ENCODE measurements around the gene MFSD11. TPM values are rescaled to one million over a fixed set of nuclear protein-coding genes. Genes with fewer than 3 reads are reported as not detected.
"Not testable (repeated sequence)": the region's sequence is repeated elsewhere in the genome, so short reads cannot be mapped to it uniquely, and the experiment has no call there.

Gene MFSD11
- polyA plus RNA-seq, 12 donors, result 18.5 to 50.7 (median 38.0) TPM; not detected in 1

DNA sequence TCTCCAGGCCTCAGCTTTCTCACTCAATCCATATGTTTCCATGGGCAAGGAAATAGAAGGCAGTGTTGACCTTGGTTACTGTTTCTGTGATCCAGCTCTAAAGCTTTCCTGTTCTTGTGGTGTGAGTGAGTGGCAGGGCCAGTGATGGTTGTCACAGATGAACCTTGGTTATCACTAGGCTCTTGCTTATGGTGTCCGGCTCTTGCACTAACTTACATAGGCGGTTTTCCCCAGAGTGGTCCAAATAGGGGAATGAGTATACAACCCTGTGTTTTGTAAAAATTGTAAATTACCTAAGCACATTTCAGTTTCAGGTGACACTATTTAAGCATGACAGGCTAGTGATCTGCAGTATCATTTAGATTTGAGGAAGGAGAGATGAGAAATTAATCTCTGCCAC lies 6.8 kb downstream of the MFSD11 start:
- no peak for DNase-seq

DNA sequence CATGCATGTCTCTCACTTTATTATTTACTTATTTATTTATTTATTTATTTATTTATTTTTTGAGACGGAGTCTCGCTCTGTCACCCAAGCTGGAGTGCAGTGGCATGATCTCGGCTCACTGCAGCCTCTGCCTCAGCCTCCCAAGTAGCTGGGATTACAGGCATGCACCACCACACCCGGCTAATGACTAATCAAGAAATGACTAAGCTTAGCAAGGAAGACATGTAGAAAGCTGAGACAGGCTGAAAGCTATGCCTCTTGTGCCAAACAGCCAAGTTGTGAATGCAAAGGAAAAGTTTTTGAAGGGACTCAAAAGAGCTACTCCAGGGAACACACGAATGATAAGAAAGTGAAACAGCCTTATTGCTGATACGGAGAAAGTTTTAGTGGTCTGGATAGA lies 7.9 kb downstream of the MFSD11 start:
- DNase-seq, result not testable (repeated sequence)

DNA sequence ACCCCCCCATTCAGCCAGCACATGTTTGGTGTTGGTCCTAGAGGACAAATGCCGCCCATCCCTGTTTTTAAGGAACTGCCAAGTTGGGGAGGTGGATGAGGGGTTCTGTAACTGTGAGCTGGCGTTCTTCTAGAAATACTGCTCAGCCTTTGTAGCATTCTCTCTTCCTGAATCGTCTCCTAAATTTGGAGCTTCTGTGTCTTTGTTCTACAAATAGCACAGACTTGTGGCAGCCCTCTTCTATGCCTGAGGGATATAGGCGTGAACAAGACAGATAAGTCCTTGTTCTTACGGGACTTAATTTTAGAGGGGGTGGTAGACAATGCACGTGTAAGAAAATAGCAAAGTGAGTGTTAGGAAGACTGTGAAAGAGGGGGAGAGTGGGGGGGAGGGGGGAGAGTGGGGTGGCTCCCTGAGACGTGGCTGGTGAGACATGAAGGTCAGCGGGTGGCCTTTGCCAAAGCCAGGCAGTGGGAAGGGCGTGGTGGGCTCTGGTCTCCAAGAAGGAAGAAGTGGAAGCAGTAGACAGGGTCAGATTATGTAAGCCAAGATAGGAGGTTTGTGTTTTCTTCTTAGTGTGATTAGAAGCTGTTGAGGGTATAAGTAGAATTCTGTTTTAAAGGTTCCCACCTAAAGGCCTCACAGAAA lies 9.9 kb downstream of the MFSD11 start:
- no peak for DNase-seq

DNA sequence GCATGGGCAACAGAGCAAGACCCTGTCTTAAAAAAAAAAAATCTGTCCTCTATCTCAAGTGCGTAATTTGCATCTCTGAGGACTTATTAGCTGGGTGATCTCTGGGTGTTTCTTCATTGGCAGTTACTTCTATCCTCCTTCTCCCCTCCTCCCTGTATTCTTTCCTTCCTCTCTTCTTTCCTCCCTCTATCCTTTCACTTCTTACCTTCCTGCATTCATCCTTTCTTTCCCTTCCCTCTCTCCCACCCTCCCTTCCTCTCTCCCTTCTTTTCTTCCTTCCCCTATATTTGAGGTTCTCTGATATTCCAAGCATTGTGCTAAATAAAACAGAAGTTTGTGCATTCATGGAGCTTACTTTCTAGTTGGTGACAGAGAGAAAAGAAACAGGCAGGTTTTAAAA lies 10.7 kb downstream of the MFSD11 start:
- no peak for DNase-seq

DNA sequence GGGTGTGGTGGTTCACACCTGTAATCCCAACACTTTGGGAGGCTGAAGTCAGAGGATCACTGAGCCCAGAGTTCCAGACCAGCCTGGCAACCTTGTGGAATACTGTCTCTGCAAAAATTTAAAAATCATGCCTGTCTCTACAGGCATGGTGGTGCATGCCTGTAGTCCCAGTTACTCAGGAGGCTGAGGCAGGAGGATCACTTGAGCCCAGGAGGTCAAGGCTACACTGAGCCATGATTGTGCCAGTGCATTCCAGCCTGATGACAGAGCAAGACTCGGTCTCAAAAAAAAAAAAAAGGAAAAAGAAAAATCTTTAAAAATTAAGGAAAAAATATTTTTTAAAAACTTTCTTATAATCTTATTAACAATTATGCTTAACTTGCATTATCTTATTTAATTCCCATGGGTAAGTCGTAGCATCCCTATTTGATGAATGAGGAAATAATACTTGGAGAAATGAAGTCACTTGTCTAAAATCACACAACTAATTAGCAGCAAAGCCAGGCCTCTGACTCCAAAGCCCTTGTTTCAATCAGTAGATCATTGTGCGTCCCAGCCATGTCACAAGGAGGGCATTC lies 13.6 kb downstream of the MFSD11 start:
- DNase-seq, result no peak

DNA sequence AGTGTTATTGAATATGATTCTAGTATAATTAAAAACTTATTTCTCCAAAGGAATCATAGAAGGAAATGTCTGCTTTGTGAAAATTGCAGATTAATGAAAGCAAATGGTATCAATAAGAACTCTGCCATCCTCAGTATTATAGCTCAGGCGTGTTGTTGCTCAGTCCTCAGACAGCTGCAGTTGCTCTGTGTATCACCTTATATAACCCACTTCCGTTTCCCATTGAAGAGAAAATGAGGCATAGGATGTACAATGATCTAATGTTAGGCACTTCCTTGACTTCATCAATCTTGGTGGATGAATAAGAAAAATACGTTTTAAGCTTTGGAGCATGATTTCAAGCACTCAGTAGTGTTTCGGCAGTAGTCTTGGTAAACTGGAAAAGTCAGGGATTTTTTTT lies 14.1 kb downstream of the MFSD11 start:
- no peak for DNase-seq

DNA sequence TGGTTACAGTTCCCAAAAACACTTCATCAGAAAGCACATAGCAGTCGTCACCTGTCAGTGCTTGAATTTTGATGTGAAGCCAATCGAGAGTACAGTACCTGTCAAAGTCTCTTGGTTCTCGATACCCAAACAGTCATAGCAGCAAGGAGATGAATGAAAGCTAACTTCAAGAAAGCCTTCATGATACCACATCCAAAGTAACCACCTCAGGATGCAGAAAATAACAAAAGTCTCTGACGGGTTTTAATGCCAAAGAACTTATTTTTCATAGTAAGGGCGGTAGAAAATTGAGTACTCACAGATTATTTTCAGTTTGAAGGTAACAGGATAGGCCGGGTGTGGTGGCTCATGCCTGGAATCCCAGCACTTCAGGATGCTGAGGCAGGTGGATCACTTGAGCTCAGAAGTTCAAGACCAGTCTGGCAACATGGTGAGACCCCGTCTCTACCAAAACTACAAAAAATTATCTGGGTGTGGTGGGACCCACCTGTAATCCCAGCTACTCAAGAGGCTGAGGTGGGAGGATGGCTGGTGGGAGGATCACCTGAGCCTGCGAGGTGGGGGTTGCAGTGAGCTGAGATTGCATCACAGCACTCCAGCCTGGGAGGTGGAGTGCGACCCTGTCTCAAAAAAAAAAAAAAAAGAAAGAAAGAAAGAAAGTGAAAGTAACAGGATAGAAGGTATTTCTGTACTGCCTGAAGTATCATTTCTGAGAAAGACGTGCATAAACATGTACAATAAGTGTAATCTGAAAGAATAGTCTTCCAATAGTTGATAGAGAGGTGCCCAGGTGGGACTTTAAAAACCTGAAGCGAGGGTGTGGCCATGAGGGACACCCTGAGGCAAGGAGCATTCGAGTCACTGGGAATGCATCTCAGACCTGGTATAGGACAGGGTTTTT lies 15.4 kb downstream of the MFSD11 start:
- no peak for DNase-seq

DNA sequence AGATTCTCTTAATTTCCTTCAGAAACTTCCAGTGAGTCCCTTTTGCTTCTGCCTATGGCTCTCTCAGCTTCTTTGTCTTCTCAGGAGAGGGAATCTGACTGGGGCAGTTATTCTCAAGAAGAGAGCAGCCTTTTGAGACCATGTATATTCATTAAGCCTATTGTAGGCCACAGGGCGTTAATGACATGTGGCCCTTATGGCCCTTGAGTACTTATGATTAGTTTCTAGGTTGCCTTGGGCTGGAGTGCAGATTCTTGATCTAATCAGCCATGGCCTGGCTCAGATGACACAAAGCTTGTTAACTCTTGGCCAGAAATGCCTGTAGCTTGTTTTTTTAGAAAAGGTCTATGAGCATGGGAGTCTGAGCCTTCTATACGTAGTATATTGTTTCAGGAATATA lies 17.4 kb downstream of the MFSD11 start:
- DNase-seq, result no peak

DNA sequence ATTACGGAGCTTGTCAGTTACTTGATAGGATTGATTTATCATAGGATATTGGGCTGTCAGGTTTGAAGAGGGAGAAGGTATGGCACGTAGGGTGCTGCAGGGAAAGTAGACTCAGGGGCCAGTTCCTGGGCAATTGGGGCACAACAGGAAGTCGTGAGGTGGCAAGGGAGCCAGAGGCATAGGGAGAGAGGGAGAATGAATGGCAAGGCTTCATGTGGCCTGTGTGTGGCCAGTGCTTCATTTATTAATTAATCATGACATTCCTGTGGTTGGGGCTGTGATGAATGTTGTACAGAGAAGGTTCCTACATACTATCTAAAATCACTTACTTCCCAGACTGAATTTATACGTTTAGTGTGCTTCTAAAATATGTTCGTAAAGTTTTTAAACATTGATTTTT lies 19.3 kb downstream of the MFSD11 start:
- DNase-seq, result no peak

DNA sequence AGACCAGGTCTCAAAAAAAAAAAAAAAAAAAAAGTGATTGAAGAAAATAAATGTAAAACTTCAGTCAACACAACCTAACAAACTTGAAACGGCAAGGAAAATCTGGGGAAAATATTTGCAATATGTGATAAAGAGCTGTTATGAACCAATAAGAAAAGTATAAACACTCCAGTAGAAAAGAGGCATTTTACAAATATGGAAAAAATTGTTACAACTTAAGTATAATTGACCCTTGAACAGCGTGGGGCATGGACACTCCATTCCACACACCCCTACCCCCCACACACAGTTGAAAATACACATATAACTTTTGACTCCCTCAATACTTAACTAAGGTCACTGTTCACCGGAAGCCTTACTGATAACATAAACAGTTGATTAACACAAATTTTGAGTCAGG lies 20.7 kb downstream of the MFSD11 start:
- DNase-seq, result no peak

DNA sequence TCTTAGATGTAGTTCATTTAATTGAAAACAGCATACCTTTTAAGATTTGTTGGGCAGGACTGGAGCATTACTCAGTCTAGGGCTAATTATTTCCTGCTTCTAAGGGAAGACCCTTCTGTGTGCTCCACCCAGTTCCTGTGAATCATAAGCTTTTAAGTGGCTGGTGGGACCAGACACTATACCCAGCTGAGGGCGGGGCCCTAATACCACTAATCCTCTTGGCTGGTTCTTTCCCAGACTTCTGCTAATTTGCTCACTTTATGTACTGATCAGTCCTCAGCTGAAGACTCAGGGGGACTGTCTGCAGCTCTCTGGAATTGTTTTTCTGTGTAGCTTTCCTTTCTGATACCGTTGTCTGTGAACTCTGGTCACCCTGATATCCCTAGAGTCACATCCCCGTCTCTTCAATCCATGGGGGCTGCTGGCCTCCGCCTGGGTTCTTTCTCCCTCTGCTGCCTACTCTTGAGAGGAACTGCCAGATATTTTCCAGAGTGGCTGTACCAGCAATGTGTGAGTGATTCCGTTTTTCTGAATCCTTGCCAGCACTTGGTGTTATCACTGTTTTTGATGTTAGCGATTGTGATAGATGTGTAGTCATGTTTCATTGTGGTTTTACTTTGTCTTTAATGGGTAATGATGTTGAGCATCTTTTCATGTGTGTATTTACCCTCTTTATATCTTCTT lies 35.1 kb downstream of the MFSD11 start:
- DNase-seq, result no peak

DNA sequence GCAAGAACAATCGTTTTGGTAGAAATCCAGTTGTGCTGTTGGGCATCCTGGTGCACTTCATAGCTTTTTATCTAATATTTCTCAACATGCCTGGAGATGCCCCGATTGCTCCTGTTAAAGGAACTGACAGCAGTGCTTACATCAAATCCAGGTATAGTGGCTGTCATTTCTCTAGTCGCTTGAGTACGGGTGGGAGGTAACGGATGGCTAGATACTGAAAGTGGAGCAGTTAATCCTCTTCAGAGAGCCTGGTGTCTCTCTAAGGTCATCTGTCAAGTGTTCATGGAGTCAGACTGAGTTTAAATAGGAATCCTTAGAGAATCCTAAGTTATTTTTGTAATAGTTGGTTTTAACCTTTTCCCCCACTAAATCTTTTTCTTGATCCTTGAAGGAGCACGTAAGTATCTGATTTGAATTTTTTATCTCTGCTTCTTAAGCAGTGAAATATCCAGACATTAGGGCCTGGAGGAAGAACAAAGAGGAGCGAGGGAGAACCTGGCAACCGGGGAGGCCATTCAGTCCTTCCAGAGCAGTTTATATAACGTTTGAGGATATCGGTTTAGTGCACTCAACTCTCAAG lies 37.2 kb downstream of the MFSD11 start:
- DNase-seq, result no peak

DNA sequence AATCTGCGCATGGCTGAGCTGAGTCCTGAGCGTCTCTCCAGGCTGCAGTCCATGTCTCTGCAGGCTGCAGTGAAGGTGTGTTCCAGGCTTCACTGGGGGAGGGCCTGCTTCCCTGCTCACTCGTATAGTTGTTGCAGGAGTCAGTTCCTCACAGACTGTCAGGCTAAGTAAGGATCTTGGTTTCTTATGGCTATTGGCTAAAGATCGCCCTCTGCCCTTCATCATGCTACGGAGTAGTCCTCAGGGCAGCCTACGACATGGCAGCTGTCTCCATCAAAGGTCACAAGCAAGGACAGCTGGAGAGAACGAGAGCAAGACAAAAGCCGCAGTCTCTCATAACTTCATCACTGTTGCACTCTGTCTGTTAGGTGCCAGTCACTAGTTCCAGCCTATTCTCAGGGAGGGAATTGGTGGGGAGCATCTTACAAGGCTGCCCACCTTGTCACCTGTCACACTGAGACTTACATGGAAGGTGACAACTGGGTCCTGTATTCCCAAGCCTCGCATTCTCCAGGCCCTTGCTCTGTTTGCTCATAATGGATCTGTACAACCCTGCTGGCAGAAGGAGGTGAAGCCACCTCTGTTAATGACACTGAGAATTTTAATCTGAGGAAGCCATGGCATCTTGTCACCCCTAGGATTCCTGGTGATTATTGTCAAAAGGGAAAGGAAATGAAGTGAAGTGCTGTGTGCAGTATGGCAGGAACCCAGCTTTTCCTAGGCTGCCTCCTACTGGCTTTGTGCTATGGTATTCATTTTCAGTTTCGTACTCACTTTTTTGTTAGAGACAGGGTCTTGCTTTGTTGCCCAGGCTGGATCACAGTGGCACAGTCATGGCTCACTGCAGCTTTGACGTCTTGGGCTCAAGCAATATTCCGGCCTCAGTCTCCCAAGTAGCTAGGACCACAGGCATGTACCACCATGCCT lies 43.4 kb downstream of the MFSD11 start:
- DNase-seq, result no peak

DNA sequence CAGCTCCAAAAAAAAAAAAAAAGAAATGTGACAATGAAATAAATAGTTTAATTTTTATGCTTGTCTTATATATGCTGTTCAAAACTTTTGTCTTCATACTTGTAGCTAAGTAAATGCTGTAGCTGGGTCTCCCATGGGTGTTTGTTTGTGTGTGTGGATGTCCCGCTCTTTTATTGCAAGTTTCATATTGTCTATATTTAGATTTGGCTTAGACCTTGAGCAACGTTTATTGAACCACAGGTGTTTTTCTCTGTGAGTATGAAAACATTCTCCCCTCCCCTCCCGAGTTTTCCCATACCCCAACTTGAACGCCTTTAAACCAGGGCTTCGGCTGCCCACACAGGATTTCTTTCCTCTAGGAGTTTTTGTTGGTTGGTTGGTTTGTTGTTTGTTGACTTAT lies 45.2 kb downstream of the MFSD11 start:
- no peak for DNase-seq

DNA sequence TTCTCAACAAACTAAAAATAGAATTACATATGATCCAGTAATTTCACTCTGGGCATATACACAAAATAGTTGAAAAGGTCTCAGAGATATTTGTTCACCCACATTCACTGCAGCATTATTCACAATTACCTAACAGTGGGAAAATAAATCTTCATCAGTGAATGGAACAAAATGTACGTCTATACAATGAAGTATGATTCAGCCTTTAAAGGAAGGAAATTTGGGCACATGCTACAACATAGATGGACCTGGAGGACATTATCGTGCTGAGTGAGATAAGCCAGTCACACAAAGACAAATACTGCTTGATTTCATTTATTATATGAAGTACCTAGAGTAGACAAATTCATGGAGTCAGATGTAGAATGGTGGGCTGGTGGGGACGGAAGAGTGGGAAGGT lies 47.0 kb downstream of the MFSD11 start:
- no peak for DNase-seq

DNA sequence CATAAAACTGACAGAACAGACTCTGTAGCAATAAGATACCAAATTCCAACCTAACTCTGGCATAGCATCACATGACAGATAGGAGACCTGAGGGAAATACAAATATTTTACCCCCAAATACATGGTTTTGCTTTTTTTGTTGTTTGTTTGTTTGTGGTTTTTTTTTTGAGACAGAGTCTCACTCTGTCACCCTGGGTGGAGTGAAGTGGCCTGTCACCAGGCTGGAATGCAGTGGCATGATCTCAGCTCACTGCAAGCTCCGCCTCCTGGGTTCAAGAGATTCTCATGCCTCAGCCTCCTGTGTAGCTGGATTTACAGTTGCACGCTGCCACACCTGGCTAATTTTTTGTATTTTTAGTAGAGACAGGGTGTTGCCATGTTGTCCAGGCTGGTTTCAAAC lies 49.9 kb downstream of the MFSD11 start:
- DNase-seq, result not testable (repeated sequence)

DNA sequence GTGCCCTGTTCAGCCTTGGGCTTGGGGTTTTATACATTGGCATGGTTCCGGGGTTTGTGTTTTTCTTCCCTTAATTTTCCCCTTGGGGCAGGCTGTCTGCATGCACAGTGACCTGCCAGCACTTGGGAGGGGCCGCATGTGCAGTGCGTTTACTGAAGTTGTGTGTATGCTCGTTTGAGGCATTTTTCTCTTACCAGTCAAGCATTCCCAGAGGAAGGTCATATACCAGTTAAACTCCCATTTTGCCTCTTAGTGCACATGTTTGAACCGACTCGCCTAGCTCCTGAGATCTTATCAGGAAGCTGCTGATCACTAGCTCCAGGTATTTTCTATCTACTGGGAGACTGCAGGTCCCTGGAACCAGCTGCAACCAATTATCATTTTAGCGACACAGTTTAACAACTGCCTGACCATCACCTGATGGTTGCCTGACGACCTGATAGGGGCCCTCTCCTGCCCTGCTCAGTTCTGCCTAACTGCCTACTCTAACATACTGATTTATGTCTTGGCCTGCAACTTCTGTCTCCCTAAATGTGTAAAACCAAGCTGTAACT lies 51.4 kb downstream of the MFSD11 start:
- no peak for DNase-seq

DNA sequence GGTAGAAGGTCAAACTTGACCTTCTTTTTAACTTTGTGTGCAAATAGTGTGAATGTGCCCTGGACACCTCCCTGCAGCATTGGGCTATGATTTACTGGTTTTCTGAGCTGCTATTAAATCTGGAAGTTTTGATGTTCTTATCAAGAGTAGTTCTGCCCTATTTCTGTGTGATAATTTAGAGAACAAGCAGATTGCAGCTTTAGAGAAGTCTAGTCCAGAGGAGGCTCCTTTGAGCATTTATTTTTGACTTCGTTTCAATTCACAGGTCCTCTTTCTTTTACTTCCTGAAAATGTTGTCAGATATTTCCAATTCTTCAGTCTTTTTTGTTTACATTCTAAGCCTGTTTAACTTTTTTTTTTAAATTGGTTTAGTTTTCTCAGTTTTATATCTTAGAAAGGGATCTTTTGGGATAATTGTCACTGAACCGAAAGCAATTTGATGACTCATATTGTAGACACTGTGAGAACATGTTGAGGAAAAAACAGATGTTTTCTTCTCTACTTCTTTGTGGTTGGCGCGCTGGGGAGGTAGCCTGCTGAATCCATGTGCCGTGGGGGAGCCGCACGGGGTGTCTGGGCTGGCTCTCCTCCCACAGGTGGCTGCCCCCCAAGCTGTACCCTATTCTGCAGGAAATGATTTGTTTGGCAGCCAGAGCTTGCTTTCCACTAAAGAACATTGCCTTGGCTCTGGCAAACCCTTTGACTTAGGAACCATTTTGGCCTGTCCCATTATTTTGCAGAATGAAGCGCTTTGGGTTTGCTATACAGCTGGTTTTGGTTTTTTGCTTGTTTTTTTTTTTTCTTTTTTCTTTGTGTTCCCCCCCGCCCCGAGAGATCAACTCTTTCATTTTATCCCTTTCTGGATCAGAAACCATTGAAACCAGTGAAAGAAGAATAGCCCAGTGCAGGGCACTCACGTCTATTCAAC lies 53.4 kb downstream of the MFSD11 start:
- DNase-seq, result peak; percentile 21

DNA sequence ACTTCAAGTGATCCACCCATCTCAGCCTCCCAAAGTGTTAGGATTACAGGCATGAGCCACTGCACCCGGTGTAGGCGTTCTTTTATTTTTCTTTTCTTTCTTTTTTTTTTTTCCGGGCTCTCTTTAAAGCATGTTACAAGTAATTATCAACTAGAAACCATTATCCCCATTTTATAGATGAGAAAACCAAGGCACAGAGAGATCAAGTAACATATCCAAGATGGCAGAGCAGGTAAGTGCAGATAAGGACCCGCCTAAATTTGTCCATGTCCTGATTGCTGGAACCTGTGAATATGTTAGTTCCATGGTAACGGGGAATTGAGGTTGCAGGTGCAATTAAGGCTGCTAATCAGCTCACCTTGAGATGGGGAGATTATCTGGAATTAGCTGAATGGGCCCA lies 54.4 kb downstream of the MFSD11 start:
- no peak for DNase-seq

All from muscle of arm (tissue), 12 donors.